Measurements from ENCODE around the gene SLC6A6.

SLC6A6 gene

DNA sequence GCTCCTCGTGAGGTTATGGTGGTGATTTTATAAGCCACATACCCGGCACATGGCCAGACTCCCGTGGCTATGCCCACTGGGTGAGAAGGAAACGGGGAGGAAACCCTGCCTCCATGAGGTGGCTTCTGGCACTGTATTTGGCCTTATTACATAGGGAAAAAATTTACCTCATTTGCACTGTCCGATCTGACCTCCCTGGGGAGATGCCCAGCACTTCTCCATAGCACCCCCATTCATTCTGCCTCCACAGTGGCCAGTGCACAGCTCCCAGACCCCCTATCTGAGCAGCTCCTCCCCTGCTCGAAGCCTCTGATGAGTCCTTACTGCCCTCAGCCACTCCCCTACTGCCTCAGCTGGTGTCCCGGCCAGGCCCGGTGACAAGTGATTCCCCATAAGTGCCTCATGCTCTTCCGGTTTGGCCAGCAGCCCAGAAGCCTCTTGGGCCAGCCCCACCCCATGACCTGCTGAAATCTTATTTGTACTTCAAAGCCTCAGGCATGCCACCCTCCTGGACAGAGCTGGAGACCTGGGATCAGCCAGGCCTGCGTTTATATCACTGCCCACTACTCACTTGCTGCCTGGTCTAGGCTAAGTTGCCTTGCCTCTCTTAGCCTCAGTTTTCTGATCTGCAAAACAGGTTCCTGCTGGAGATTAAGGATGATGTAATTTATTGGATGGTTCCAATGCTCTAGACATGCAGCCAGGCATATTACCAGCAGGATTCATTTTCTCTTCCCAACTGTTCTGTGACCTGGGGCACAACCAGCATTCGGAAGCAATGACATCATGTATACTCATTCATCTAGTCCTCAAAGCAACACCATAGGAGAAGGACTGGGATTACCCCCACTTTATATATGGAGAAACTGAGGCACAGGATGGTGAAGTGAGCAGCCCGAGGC is 30.6 kb upstream of the SLC6A6 start:
- peak; percentile 78 for DNase-seq (ENCODE audit: low read depth, low spot score)

DNA sequence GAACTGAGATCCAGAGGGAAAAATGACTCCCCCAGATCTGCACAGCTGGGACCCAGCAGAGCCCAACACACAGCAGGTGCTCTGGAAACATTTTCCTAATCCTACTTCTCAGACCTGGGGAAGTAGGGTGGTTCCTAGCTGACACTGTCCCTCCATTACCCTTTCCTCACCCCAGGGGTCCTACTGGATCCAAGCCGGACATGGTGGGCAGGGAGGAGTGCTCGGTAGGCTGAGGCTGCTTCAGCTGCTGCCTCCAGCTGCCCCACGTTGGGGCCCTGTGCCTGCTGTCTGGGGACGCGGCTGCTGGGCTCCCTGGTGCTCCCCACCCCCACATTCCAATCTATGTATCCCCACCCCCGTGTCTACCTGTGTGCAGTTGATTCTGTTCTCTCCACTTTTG is 29.8 kb upstream of the SLC6A6 start:
- no peak for DNase-seq (ENCODE audit: low read depth, low spot score)

DNA sequence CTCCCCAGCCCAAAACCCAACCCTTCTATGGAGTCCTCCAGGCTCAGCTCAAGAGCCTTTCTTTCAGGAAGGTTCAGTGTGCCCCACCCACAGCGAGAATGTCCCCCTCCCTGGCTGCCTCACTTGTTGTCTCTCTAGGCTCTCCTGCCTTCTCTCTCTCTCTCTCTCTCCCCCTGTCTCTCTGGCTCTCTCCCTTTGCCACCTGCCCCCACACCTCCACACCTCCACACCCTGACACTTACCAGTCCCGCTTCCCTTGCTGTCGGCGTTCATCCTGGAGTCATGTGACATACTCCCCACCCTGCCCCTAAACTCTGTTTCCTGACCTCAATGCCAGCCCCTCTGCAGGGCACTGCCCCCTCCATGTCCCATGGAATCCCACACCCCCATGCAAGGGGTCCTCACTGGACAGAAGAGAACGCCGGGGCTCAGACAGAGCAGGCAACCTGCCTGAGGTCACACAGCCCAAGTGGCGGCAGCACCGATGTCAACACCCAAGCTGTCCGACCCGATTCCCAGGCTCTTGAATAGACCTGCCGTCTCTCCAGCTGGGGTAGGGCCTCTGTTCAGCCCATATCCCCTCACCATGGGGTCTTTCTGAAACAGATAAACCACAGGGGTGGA is 28.5 kb upstream of the SLC6A6 start:
- no peak for DNase-seq (ENCODE audit: low read depth, low spot score)

DNA sequence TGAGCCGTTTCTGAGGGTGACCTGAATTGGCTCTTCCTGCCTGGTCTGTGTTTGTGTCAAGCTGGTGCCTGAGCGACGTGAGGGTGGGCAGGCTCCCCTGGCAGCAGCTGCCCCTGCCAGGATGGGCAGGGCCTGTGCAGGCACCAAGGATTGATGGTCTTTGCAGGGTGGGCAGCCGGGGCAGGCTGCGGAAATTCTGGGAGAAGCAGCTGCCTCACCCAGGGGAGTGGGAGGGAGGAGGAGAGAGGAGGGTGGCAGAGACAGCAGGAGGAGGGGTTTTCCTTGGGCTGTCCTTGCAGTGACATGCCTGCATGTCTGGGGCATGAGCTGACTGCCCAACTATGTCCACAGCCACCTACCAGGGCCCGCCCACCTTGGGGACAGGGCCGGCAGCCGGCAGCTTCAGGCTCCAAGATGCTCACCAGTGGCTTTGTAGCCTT is 27.9 kb upstream of the SLC6A6 start:
- DNase-seq (ENCODE audit: low read depth, low spot score): no peak

DNA sequence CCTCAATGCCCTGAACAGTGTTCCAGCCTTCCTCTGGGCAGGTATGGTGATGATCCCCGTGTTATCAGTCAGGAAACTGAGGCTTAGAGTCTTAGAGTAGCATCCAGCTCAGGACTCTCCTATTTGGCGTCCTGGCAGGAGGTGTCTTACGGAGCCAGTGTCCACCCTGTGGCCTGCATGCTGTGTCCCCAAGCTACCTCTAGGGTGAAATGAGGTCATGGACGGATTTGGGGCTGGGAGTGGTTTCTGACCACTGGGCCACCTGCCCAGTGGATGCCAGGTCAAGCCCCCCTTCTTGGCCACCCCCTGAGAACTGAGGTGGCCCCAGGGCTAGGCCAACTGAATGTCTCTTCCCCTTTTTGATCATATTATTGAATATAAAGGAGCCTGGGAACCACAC is 27.2 kb upstream of the SLC6A6 start:
- no peak for DNase-seq (ENCODE audit: low read depth, low spot score)

DNA sequence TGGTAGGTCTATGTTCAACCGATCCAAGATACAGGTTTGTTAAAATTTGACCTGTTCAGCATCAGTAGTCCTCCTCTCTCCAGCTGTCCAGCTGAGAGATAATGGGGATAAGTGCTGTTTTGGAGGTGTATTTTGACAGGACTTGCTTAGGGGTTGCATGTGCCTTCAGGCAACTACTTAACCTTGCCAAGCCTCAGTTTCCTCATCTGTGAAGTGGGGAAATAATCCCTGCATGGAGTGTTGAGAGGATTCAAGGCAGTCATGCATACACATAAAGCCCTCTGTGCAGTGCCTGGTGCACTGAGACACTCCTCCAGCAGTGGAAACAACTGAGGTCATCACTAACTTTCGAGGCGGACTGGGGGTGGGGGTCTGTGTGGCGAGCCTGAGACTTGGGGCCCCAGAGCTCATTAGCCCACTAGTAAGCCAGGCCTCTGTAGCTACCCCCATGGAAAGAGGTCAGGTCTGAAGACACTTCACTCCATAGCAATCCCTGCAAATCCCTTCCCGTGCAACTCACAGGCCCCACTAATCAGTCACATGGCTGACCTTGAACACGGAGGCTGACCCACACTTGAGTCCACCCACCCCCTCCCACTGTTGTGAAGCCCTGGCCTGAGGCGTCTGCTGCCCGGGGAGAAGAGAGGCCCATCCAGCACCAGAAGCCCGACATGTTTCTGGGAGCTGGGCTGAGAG is 25.9 kb upstream of the SLC6A6 start:
- DNase-seq (ENCODE audit: low read depth, low spot score): no peak

DNA sequence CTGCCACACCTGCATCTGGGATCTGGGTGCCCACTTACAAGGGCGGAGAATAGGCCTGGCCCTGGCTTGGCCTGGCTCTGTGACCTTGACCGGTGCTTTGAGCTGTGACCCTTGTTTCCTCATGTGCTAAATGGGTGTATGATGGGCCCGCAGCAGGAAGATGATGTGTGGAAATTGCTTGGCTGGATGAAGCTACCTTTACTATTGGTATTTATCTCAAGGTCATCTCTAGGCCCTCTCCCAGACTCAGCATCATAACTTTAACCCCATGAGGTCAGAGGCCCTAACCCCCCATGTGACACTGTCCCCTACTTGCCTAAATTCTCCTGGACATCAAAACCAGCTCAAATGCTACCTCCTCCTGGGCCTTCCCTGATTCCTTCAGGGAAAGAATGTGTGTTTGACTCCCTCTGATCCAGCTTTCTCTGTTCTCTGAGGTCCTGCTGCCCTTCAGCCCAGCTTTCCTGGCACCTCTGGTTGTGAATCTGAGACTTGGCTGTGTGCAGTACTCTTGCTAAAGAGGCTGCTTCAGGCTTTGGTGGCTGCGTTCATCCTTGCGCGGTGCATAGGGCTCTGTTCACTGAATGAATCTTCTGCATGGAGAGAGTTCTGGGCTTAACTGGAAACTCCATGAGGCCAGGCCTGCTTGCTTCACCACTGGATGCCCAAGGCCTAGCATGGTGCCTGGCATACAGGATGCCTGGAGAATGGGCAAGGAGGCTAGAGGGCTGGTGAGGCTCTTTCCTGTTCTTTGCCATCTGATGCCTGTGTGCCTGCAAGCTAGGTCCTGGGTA is 25.2 kb upstream of the SLC6A6 start:
- DNase-seq (ENCODE audit: low read depth, low spot score): no peak

DNA sequence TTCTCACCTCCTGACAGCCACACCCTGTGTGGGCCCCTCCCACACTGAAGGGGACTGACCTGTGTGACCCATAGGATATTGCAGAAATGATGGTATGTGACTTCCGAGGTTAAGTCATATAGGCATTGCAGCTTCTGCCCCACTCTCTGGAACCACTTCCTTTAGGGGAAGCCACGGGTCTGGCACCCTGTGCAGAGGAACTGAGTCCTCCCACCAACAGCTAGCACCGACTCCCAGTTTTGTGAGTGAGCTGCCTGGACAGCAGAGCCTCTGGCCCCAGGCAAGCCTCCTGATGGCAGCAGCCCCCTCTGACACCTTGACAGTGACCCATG is 24.6 kb upstream of the SLC6A6 start:
- DNase-seq (ENCODE audit: low read depth, low spot score): no peak

DNA sequence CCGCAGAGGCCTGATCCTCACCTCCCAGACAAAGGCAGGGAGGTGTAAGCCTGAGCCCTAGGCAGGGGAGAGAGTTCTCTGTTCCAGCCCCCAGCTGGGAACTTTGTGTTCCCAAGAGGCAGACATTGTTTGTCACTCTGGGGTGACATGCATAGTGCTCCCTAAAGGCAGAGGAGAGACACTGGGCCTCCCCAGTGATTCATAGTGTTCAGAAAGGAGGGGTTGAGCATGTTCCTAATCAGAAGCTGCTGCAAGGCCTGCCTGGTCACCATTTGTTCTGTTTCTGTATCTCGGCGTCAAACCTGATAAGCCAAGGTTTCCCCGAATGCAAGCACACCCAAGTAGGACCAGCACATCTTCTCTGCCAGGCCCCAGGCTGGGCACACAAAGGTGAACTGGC is 24.0 kb upstream of the SLC6A6 start:
- no peak for DNase-seq (ENCODE audit: low read depth, low spot score)

DNA sequence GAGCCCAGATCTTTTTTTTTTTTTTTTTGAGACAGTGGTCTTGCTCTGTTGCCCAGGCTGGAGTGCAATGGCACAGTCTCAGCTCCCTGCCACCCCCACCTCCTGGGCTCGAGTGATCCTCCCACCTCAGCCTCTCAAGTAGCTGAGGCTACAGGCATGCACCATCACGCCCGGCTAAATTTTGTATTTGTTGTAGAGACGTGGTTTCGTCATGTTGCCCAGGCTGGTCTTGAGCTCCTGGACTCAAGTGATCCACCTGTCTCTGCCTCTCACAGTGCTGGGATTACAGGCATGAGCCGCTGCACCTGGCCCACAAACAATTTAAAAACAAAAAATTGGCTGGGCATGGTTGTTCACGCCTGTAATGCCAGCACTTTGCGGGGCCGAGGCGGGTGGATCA is 22.6 kb upstream of the SLC6A6 start:
- DNase-seq (ENCODE audit: low read depth, low spot score): no peak

DNA sequence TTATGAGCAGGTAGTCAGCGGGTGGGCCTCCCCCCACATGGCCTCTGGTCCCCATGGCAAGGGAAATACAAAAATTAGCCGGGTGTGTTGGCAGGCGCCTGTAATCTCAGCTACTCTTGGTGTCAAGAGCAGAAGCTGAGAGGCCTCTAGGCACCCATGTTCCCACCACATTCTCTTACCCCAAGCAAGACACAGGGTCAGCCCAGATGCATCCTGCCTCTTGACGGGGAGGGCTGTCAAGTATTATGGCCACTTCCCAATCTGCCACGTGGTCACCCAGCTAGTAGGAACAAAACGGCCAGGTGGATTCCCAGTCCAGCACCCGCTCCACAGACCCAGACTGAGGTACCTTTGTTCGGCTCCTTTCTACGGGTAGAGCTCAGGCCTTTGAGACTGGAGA is 16.2 kb upstream of the SLC6A6 start:
- DNase-seq (ENCODE audit: low read depth, low spot score): no peak

DNA sequence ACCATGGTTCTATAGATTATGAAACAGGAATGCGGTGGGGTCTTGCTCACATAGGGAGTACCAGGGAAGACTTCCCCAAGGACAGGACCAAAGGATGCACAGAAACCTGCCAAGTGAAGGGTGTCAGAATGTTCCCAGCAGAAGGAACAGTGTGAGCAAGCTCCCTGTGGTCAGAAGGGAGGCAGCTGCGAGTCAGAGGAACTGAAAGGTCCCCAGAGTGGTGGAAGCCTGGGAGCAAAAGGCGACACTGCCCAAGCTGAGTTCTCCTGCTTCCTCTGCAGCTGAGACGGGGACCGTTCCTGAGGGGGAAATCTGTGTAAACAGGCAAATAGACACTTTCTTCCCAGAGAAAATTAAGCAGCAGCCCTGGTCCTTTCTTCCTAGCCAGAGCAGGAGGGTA is 14.2 kb upstream of the SLC6A6 start:
- no peak for DNase-seq (ENCODE audit: low read depth, low spot score)

DNA sequence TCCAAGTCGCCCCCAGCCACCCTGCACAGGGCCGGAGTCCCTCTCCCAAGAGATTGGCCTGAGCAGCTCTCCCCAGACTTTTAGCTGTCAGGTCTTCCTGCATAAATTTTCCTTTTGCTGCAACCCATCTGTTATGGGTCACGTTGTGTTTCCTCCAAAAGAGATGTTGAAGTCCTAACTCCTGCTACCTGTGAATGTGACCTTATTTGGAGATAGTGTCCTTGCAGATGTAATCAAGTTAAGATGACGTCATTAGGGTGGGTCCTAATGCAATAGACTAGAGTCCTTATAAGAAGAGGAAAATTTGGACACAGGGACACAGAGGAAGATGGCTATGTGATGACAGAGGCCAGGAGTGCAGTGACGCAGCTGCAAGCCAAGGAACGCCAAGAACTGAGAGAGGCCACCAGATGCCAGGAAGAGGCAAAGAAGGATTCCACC is 13.2 kb upstream of the SLC6A6 start:
- DNase-seq (ENCODE audit: low read depth, low spot score): no peak

DNA sequence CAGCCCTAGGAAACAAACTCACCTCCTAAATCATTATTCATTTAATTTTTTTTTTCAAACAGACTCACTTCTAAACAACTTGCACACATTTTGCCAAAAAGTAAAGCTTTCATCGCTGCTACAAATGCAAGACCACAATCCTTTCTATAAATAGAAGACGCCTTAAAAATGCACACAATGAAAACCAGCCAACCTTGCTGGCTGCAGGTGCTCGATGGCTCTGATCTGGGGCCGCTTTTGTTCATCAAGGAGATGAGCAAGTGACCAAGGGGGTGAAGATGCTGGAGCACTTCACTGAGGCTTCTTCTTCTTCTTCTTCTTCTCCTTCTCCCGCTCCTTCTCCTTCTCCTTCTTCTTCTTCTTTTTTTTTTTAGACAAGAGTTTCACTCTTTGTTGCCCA is 12.7 kb upstream of the SLC6A6 start:
- DNase-seq (ENCODE audit: low read depth, low spot score): no peak

DNA sequence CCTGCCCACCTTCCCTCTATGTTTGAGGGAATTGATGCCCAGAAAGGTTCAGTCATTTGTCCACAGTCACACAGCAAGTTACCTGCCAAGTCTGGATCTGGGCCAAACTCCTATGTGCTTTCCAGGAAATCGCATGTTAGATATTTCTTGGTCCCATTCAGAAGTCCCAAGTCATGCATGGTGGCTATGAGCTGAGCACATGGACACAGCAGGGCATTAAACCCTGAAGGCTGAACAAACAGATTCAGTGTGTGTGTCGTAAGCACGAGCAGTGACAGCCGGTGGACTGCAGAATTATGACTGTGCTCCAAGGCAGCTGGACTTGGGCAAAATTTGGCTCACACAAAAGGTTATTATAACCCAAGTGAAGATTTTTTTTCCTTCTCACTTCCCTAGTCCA is 11.4 kb upstream of the SLC6A6 start:
- no peak for DNase-seq (ENCODE audit: low read depth, low spot score)

DNA sequence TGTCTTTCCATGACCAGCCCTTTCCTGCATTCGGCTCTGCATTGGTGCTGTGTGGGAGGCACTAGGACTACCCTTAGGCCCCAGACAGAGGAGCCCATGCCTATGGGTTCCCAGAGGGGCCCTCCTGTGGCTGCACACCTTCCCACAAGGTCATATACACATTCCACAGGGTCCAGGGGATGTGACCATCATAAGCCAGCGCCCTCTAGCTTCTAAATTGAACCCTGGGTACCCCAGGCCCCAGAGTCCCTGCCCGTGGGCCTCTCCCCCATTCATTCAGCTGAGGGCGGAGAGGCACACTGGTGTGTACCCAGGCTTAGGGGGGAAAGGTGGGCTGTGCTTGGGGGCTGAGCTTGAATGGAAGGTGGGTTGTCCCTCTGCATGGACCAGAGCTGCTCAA is 10.2 kb upstream of the SLC6A6 start:
- DNase-seq (ENCODE audit: low read depth, low spot score): no peak

DNA sequence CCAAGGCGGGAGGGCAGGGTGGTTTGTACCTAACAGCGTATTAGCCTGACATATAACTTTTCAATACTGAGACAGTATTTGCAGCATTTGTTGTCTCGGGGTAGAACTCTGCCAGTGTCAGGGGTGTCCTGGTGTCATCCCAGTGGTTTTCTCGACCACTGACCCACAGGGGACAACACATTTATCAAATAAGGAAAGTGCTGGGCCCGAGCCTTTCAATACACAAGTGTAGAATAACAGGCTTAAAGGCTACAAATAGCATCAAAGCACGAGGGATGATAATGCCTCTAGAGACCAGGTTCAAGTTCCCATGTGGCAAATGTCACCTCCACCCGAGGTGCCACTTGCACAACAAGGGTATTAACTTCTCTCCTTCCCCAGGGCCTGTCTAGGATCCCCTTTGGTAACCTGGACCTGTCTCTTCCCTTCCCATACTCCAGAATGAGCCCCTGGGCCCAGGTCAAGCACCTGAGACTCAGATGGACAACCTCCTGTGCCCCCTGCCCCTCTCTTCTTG is 9.5 kb upstream of the SLC6A6 start:
- no peak for DNase-seq (ENCODE audit: low read depth, low spot score)

DNA sequence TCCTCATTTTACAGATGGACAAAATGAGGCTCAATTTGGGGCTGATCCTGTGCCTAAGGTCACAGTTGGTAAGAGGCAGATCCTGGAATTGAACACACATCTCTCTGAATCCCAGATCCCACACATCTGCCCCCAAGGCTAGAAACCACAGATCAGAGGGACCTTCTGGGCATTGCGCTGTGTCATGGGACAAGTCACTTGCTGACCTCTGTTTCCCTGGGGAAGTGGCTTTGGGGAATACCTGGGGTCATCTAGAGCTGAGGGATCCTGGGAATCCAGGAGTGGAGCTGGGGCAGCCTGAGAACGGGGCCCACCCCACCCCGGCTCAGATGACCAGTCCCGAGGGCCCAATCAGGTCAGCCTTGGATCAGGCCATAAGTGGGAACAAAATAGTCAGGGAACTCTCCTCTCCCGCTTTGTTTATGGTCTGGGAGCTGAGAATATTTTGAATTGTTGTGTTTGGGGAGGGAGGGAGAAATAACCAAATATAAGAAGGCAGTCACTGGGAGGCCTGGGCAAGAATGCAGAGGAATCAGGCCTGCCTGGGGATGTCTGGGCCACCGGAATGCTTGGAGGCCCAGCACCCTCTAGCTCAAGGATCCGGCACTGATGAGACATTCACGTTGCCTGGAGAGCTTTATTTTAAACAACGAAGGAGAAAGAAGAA is 8.8 kb upstream of the SLC6A6 start:
- peak; percentile 69 for DNase-seq (ENCODE audit: low read depth, low spot score)

DNA sequence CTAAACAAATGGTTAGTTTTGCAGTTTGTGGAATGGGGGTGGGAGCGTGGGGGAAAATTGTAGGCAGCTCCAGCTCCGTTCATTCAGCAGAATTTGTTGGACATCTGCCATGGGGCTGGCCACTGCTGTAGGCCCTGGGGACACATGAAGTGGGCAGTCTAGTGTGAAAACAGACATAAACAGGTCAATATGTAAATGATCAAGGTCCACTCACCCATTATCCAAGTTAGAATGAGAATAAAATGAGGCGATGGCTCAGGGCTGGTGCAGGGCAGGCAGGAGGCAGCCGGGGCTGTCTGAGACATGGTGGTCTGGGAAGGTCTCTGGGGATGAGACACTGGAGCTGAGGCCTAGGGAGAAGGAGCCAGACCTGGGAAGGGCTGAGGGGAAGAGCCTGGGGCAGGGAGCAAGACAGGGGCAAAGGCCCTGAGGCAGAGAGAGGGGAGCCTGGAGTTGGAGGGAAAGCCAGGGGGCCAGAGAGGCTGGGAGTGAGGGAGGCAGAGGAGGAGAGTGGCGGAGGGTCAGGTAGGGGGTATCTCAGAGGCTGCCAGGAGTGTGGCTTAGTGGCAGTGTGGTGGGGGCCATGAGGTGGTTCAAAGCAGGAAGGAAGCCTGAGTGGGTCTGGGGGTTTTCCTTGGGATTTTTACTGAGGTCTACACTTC is 6.2 kb upstream of the SLC6A6 start:
- DNase-seq (ENCODE audit: low read depth, low spot score): no peak

DNA sequence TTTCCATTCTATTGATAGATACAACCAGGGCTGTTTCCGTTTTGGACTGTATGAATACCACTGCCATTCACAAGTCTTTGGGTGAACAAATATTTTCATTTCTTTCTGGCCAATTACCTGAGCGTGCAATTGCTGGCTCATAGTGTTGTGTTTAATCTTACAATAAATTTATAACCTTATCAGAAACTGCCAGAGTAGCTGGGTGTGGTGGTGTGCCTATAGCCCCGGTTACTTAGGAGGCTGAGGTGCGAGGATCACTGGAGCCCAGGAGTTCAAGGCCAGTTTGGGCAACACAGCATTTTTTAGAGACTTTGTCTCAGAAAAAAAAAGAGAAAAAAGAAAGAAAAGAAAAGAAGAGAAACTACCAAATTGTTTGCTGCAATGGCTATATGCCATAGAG is 5.4 kb upstream of the SLC6A6 start:
- no peak for DNase-seq (ENCODE audit: low read depth, low spot score)

DNA sequence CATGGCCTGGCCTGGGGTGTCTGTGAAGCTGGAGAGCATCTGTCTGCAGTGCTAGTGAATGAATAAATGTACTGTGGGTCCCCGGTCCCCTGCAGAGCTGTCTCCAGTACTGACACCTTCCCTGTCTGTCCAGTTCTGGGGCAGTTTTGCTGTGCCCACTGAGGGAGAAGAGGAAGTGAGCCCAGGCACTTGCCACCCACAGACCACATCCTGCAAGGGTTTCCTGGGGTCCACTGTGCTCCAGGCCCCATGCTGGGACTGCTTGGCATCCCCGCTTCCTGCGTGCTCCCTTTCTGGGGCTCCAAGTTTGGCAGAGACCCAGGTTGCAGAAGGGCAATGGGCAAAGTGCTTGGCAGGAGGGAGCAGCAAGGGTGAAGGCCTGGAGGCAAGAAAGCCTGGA is 4.9 kb upstream of the SLC6A6 start:
- no peak for DNase-seq (ENCODE audit: low read depth, low spot score)
